Posterior vena cava (tissue), 2 donors: ENCODE measurements around the gene CYP4F8. TPM values are rescaled to one million over a fixed set of nuclear protein-coding genes. Genes with fewer than 3 reads are reported as not detected.

Source experiments
- DNase-seq: peaks from one replicate; pipeline ENCODE4 v3.0.0-alpha.2; 2020; ENCODE audit warnings: low spot score
- intact Hi-C, 2 donors: fragments of 100-400 bp; cut with DNase I; formaldehyde crosslinking; loops; one replicate each; pipeline versions ENCODE4 v1.14.1 to v1.14.2; 2022 to 2023
- total RNA-seq, 2 donors: library from RNA; stranded (reverse); fragmentation: NEBNext Ultra II Directional; extraction: Animal tissue kit (Norgen Biotek cat#: 25700); gene quantifications; one replicate each; pipeline ENCODE4 v1.2.1, GENCODE V29; 2021
- donor health status: DM: yes; HTN: yes; CAD: no.
- donor health status: DM: yes; HTN: yes; CAD: no.

The CYP4F8 gene
- total RNA-seq, 2 donors from 2014 or later, result not detected

- no peak for DNase-seq
- intact Hi-C loops, result no loop called here
Measured at GRCh38 chr19:15613338-15613737, 1.7 kb upstream of the CYP4F8 start.

GRCh38 chr19:15615526-15615925 lies 508 bp downstream of the CYP4F8 start:
- intact Hi-C loops, result no loop called here
- no peak for DNase-seq

- intact Hi-C loops, result no loop called here
- DNase-seq, result no peak
Measured at GRCh38 chr19:15616183-15616582, 1.2 kb downstream of the CYP4F8 start.

- intact Hi-C loops, result no loop called here
- DNase-seq, result no peak
Measured at GRCh38 chr19:15616627-15617270, 1.7 kb downstream of the CYP4F8 start.

DNA sequence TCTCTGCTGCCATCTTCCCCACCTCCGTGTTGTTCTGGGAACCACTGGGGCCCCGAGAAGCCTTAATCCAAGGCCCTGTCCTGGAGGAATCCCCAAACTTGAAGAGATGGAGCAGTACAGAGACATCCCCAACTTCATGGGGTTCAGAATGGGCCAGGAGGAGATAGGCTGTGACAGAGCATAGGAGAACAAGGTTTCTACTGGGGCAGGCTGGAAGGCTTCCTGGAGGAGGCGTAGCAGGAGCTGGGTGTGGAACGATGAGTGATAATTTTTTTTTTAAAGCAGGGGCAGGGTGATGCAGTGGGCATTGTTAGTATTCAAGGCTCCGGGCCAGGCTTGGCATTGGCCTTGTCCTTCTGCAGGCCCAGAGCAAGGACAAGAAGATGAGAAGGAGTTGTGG lies 3.3 kb downstream of the CYP4F8 start:
- intact Hi-C loops, result no loop called here
- no peak for DNase-seq

DNA sequence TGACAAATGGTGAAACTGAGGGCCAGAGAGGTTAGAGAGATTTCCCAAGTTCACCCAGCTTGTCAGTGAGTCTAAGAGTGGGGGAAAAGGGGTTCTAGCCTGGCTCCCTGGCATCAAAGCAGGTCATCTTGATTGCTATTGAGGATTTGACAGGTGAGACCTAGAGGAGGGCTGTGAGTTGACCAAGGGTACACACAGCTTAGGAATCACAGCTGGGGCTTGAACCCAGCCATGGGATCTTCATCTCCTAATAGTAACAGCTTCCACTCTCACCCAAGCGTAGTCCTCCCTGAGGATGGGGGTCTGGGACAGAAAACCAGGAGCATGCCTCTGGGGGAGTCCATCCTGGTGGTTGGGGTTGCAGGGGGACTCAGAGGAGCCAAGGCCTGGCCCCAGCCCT lies 6.8 kb downstream of the CYP4F8 start:
- intact Hi-C loops, result loop anchor here (10.0 kb wide), 2 partner anchors 243 to 563 kb away; partner anchors contain the start of gene FAM32A (in 1 of the 2)

GRCh38 chr19:15622991-15623390 lies 8.0 kb downstream of the CYP4F8 start:
- DNase-seq, result no peak
- intact Hi-C loops, result loop anchor here (10.0 kb wide), 2 partner anchors 242 to 562 kb away; partner anchors contain the start of gene FAM32A (in 1 of the 2)

More for the DNA sequence above, 6.8 kb downstream of the CYP4F8 start:
- DNase-seq, result no peak

DNA sequence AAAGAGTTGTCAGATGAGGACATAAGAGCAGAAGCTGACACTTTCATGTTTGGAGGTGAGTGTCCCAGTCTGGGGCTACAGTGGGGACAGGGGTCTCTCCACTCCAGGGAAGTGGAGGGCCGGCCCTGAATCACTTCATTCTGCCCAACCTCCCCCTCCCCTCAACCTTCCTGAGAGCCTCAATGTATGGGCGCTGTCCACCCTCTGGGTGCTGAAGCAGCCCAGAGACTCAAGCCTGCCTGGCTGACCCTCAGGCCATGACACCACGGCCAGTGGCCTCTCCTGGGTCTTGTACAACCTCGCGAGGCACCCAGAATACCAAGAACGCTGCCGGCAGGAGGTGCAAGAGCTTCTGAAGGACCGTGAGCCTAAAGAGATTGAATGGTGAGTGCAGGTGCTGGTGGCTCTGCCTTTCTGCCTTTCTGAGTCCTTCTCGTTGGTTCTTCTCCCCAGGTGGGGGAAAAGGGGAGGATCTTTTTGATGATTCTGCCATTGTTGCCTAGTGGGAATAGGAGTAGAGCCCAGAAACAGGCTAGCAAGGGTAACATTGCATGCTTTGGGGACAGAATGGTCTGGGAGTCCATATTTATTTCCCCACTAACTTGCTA lies 8.8 kb downstream of the CYP4F8 start:
- no peak for DNase-seq
- intact Hi-C loops, result loop anchor here (10.0 kb wide), 2 partner anchors 241 to 561 kb away; partner anchors contain the start of gene FAM32A (in 1 of the 2)

GRCh38 chr19:15628236-15629002 lies 13.4 kb downstream of the CYP4F8 start:
- DNase-seq, result no peak
- intact Hi-C loops, result loop anchor here (10.0 kb wide), 2 partner anchors 236 to 556 kb away; partner anchors contain the start of gene FAM32A (in 1 of the 2)

DNA sequence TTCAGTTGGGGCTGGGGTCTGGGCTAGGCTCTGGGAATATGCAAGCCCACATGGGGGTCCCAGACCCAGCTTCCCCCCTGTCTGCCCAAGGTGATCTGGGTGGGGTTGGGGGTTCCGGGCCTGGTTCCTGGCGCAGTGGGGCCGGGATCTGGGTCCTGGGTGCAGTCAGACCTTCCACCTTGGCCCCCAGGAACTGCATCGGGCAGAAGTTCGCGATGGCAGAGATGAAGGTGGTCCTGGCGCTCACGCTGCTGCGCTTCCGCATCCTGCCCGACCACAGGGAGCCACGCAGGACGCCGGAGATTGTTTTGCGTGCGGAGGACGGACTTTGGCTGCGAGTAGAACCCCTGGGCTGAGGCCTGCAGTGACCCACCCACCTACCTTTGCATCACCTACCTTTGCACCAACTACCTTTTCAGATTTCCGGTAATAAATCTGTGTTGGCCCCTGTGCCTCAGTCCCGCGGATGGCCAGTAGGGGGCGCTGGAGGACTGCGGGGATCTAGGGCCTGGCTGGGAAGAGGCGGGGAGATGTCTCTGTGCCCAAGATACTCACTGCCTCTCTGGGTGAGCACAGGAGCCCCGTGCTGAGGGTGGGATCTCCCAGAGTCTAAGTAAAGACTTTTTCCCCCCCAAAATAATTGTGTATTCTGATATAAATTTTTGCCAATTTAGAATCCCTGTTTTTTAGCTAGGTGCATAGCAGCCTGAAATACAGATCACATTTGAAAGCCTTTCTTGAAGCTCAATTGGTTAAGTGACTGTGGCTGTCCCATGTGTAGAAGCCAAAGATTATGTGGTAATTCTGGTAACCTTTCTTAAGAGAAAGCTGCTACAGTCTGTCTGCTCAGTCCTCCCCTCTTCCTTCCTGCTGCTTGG lies 14.2 kb downstream of the CYP4F8 start:
- peak; percentile 95 for DNase-seq
- intact Hi-C loops, result loop anchor here (10.0 kb wide), 2 partner anchors 236 to 556 kb away; partner anchors contain the start of gene FAM32A (in 1 of the 2)

GRCh38 chr19:15631817-15632216 lies 16.8 kb downstream of the CYP4F8 start:
- no peak for DNase-seq
- intact Hi-C loops, result loop anchor here (5.0 to 10.0 kb wide), 2 partner anchors 550 to 813 kb away; no protein-coding TSS in a partner anchor

DNA sequence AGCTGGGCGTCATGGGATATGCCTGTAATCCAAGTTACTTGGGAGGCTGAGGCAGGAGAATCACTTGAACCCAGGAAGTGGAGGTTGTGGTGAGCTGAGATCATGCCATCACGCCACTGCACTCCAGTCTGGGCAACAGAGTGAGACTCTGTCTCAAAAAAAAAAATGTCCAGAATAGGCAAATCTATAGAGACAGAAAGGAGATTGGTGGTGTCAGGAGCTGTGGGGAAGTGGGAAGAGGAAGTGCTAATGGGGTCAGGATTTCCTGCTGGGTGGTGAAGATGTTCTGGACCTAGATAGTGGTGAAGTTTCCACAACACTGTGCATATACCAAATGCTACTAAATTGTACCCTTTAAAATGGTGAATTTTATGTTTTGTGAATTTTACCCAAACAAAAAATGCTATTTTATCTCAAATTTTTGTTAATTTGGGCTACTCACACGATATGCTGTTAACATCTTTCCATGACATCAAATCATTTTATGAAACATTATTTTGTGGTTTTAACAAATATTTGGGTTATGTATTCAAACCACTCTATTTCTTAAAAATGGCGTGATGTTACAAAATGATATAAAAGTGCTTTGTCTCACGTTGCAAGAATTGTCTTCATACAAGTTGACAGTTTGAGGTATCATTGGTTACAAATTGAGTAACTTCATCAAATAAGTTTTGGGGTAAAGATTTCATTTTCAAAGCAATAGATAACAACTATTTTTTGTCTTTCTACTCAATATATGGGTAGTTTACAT lies 18.2 kb downstream of the CYP4F8 start:
- DNase-seq, result no peak
- intact Hi-C loops, result loop anchor here (5.0 to 10.0 kb wide), 2 partner anchors 549 to 812 kb away; no protein-coding TSS in a partner anchor

- no peak for DNase-seq
- intact Hi-C loops, result loop anchor here (5.0 to 10.0 kb wide), 2 partner anchors 548 to 811 kb away; no protein-coding TSS in a partner anchor
Measured at GRCh38 chr19:15634105-15634504, 19.1 kb downstream of the CYP4F8 start.

DNA sequence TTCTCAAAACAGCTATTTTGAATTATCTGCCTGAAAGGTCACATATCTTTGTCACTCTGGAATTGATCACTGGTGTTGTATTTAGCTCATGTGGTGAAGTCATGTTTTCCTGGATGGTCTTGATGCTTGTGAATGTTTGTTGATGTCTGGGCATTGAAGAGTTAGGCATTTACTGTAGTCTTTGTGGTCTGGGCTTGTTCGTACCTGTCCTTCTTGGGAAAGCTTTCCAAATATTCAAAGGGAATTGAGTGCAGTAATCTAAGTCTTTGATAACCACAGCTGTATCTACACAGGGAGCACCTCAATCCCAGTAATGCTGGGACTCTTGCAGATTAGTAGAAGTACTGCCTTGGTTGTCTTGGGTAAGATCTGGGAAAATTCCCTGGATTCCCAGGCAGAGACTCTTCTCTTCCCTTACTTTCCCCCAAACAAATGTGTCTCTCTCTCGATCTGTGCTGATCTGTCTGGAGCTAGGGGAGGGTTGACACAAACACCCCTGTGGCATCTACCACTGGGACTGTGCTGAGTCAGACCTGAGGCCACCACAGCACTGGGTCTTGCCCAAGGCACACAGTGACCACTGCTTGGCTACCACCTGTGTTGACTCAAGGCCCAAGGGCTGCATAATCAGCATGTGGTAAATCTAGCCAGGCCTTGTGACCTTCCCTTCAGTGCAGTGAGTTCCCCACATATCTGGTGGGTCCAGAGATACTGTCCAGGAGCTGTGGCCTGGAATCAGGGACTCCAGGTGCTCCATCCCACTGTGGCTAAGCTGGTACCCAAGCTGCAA lies 20.2 kb downstream of the CYP4F8 start:
- intact Hi-C loops, result loop anchor here in 1 of 2 donors (10.0 kb wide), 1 partner anchor 810 kb away; no protein-coding TSS in a partner anchor
- no peak for DNase-seq

- intact Hi-C loops, result loop anchor here in 1 of 2 donors (10.0 kb wide), 1 partner anchor 809 kb away; no protein-coding TSS in a partner anchor
- DNase-seq, result no peak
Measured at GRCh38 chr19:15636026-15636425, 21.0 kb downstream of the CYP4F8 start.

- intact Hi-C loops, result loop anchor here in 1 of 2 donors (10.0 kb wide), 1 partner anchor 805 kb away; no protein-coding TSS in a partner anchor
- DNase-seq, result no peak
Measured at GRCh38 chr19:15639596-15639995, 24.6 kb downstream of the CYP4F8 start.

GRCh38 chr19:15640294-15640903 lies 25.4 kb downstream of the CYP4F8 start, which contains the start of gene CYP4F3:
Gene CYP4F3 (plus strand): TSS chr19:15640897. CDS start chr19:15641416, 519 bp downstream.
- DNase-seq, result no peak
- intact Hi-C loops, result no loop called here
